ENCODE results near the gene KRTAP27-1.

Gene KRTAP27-1, protein sequence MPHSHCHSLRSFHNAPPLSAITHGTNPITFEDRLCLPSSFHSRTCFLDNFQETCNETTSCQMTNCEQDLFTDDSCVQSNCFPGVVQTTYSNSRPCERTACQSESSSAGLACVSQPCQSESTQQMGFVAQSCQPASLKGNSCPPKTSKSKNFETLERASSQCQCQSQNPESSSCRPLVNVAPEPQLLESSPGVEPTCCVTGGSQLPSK

DNA sequence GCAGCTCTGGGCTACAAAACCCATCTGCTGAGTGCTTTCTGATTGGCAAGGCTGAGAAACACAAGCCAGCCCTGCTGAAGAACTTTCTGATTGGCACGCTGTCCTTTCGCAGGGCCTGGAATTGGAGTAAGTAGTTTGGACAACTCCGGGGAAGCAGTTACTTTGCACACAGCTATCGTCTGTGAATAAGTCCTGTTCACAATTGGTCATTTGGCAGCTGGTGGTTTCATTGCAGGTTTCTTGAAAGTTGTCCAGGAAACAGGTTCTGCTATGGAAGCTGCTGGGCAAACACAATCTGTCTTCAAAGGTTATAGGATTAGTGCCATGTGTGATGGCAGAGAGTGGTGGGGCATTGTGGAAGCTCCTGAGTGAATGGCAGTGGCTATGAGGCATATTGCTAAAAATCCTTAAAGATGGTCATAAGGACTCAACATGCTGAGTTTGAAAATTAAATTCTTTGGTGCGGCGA lies at the start of gene KRTAP27-1:
TSS of gene KRTAP27-1 (minus strand) at position 419 of the 469 bp plus-strand sequence. CDS start at position 393, 26 bp downstream.
- no peaks in the 10 kb centered on the region for H3K27me3 ChIP-seq (ENCODE audit: control insufficient read depth in 2 of 2, insufficient read depth in 2 of 2, low read length in 2 of 2)
- no peaks in the 10 kb centered on the region for H3K36me3 ChIP-seq (ENCODE audit: control insufficient read depth in 2 of 2, insufficient read depth in 2 of 2, low read length in 2 of 2)
- no peak within 1 kb of the TSS for H3K9ac ChIP-seq (ENCODE audit: low read depth in 1 of 2, low read length in 2 of 2)
- H3K27ac ChIP-seq (ENCODE audit: low read depth in 2 of 2, low read length in 2 of 2), result no peak within 1 kb of the TSS
- H3K4me3 ChIP-seq (ENCODE audit: low read length in 2 of 2), result no peak within 1 kb of the TSS
- H3K9me3 ChIP-seq (ENCODE audit: control insufficient read depth in 2 of 2, low read length in 2 of 2), result no peaks in the 10 kb centered on the region
- no peaks in the 10 kb centered on the region for H3K4me1 ChIP-seq (ENCODE audit: control insufficient read depth in 2 of 2, insufficient read depth in 2 of 2, low read length in 2 of 2)

DNA sequence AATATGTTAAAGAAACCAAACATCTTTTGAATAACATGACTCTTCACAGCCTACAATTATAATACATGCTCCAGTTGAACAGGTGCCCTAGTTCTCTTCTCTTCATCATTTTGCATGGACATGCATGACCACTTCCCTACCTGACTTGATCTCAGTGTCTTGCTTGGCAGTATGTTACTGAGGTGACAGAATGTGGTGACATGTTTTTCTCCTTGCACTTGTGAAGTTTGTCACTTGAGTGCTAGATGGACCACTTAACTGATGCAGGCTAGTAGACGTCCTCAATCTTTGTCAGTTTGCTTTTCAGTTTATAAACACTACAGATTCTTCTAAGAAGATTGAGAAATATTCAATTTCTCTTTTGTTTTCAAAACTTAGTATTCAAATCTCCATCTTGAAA lies 44.7 kb upstream of the KRTAP27-1 start:
- Histone ChIP-seq H3K36me3 (ENCODE audit: control insufficient read depth in 2 of 2, insufficient read depth in 2 of 2, low read length in 2 of 2) (no peaks in the 10 kb centered on the region), H3K4me1 (ENCODE audit: control insufficient read depth in 2 of 2, insufficient read depth in 2 of 2, low read length in 2 of 2) (no peaks in the 10 kb centered on the region), H3K27me3 (ENCODE audit: control insufficient read depth in 2 of 2, insufficient read depth in 2 of 2, low read length in 2 of 2) (no peaks in the 10 kb centered on the region), H3K4me3 (ENCODE audit: low read length in 2 of 2) (no peak overlapping the region), H3K27ac (ENCODE audit: low read depth in 2 of 2, low read length in 2 of 2) (no peak overlapping the region), H3K9me3 (ENCODE audit: control insufficient read depth in 2 of 2, low read length in 2 of 2) (no peaks in the 10 kb centered on the region), H3K9ac (ENCODE audit: low read depth in 1 of 2, low read length in 2 of 2) (no peak overlapping the region)

DNA sequence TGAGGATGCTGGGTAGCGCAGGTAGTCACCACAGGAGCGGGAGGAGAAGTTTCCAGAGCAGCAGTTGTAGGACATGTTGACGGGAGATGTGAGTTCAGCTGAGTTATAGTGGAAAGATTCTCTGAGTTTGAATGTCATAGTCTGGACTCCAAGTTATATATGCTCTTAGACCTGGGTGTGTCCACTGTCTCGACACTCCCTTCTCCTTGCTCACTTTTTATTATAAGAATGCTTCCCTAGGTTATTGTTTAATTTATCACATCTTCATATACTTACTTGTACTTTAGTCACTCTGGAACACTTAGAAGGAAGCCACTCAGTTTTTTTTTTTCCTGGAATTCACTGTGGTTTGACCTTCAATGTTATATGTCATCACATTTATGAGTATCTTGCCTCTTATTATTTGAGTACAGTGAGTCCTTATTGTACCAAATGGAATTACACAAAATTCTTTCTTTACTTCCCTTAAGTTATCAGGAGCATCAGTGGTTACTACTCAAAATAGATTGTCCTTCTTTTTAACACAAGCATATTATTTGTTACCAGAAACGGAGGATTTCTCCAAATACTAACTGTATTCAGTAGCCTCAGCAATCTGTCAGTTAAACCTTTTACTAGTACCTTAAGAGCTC lies 34.8 kb upstream of the KRTAP27-1 start, which contains the start of gene KRTAP13-2:
TSS of gene KRTAP13-2 (minus strand) at position 133 of the 632 bp plus-strand sequence. CDS start at position 75, 58 bp downstream.
- Histone ChIP-seq H3K36me3 (ENCODE audit: control insufficient read depth in 2 of 2, insufficient read depth in 2 of 2, low read length in 2 of 2) (no peaks in the 10 kb centered on the region), H3K4me1 (ENCODE audit: control insufficient read depth in 2 of 2, insufficient read depth in 2 of 2, low read length in 2 of 2) (no peaks in the 10 kb centered on the region), H3K27me3 (ENCODE audit: control insufficient read depth in 2 of 2, insufficient read depth in 2 of 2, low read length in 2 of 2) (no peaks in the 10 kb centered on the region), H3K9me3 (ENCODE audit: control insufficient read depth in 2 of 2, low read length in 2 of 2) (no peaks in the 10 kb centered on the region), H3K27ac (ENCODE audit: low read depth in 2 of 2, low read length in 2 of 2) (no peak within 1 kb of the TSS), H3K9ac (ENCODE audit: low read depth in 1 of 2, low read length in 2 of 2) (no peak within 1 kb of the TSS), H3K4me3 (ENCODE audit: low read length in 2 of 2) (no peak within 1 kb of the TSS)

DNA sequence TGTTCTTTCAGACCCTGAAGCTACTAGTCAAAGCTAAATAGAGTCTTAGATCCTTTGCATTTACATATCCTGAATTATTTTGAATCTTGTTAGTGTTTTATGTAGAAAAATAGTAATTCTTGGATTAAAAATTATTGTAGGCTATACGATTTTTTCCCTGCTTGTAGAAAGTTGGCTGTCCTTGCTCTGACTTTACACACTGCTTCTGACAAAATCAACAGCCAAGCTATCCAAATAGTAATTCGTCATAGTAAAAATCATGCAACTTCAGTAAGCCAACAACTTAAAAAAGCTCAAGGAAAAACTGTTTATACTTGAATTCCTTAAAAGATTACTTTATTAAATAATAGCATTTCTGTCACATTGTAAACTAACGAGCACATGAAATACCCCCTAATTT lies 18.4 kb upstream of the KRTAP27-1 start:
- Histone ChIP-seq H3K27ac (ENCODE audit: low read depth in 2 of 2, low read length in 2 of 2) (no peak overlapping the region), H3K4me1 (ENCODE audit: control insufficient read depth in 2 of 2, insufficient read depth in 2 of 2, low read length in 2 of 2) (no peaks in the 10 kb centered on the region), H3K4me3 (ENCODE audit: low read length in 2 of 2) (no peak overlapping the region), H3K9me3 (ENCODE audit: control insufficient read depth in 2 of 2, low read length in 2 of 2) (no peaks in the 10 kb centered on the region), H3K36me3 (ENCODE audit: control insufficient read depth in 2 of 2, insufficient read depth in 2 of 2, low read length in 2 of 2) (no peaks in the 10 kb centered on the region), H3K27me3 (ENCODE audit: control insufficient read depth in 2 of 2, insufficient read depth in 2 of 2, low read length in 2 of 2) (no peaks in the 10 kb centered on the region), H3K9ac (ENCODE audit: low read depth in 1 of 2, low read length in 2 of 2) (no peak overlapping the region)

DNA sequence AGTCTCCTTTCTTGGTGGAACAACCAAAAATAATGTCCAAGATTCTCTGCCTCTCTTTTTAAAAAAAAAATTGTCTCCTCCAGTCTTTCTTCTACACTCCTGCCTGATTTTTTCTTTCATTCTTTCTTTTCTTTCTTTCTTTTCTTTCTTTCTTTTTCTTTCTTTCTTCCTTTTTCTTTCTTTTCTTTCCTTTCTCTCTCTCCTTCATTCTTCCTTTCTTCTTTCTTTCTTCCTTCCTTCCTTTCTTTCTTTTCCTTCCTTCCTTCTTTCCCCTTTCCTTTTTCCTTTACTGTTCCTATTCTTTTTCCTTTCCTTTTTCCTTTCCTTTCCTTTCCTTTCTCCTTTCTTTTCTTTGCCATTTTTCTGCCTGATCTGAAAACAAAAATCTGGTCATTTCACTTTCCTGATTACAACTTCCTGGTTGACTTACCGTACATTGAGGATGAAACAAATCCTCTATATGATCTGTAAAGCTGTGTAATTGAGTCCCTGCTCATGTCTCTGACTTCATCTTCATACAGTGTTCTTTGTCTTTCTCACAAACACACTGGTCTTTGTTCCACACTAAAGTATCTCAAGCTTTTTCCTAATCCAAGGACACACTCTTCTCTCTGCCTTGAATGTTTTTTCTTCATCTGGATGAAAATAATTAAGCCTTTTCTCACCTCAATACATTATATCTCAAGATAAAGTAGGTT lies 17.0 kb upstream of the KRTAP27-1 start:
- Histone ChIP-seq H3K27me3 (ENCODE audit: control insufficient read depth in 2 of 2, insufficient read depth in 2 of 2, low read length in 2 of 2) (no peaks in the 10 kb centered on the region), H3K27ac (ENCODE audit: low read depth in 2 of 2, low read length in 2 of 2) (no peak overlapping the region), H3K9me3 (ENCODE audit: control insufficient read depth in 2 of 2, low read length in 2 of 2) (no peaks in the 10 kb centered on the region), H3K4me3 (ENCODE audit: low read length in 2 of 2) (no peak overlapping the region), H3K4me1 (ENCODE audit: control insufficient read depth in 2 of 2, insufficient read depth in 2 of 2, low read length in 2 of 2) (no peaks in the 10 kb centered on the region), H3K9ac (ENCODE audit: low read depth in 1 of 2, low read length in 2 of 2) (no peak overlapping the region), H3K36me3 (ENCODE audit: control insufficient read depth in 2 of 2, insufficient read depth in 2 of 2, low read length in 2 of 2) (no peaks in the 10 kb centered on the region)

DNA sequence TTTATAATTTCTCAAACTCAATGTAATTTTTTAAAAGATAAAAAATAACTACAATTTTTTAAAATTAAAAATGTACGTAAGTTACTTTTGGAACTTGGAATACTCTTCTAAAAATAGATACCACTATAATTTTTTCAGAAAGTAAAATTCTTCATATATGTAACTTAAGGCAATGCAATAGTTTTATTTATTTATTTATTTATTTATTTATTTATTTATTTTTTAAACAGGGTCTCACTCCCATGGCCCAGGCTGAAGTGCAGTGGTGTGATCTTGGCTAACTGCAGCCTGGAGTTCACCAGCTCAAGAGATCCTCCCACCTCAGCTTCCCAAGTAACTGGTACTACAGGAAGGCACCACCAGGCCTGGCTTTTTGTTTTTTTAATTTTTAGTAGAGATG lies 14.0 kb upstream of the KRTAP27-1 start:
- no peaks in the 10 kb centered on the region for H3K9me3 ChIP-seq (ENCODE audit: control insufficient read depth in 2 of 2, low read length in 2 of 2)
- no peak overlapping the region for H3K4me3 ChIP-seq (ENCODE audit: low read length in 2 of 2)
- no peak overlapping the region for H3K27ac ChIP-seq (ENCODE audit: low read depth in 2 of 2, low read length in 2 of 2)
- no peak overlapping the region for H3K9ac ChIP-seq (ENCODE audit: low read depth in 1 of 2, low read length in 2 of 2)
- no peaks in the 10 kb centered on the region for H3K27me3 ChIP-seq (ENCODE audit: control insufficient read depth in 2 of 2, insufficient read depth in 2 of 2, low read length in 2 of 2)
- no peaks in the 10 kb centered on the region for H3K36me3 ChIP-seq (ENCODE audit: control insufficient read depth in 2 of 2, insufficient read depth in 2 of 2, low read length in 2 of 2)
- H3K4me1 ChIP-seq (ENCODE audit: control insufficient read depth in 2 of 2, insufficient read depth in 2 of 2, low read length in 2 of 2), result no peaks in the 10 kb centered on the region

DNA sequence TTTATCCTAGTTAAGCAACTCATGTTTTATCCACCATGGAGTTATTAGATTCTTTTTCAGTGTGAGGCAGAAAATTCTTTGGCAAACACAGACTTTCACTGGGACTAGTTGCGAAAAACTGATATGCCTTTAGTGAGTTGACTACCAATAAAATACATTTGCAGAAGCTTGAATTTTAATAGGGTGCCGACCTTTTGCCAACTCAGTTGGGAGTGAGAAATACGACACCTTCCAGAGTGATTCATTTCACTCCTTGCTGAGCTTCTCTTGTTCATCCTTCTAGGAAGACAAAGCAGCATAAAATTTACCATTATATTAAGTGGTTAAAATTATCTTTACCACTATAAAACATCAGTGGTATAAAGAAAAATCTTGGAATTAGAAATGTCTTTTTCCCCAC lies 12.1 kb upstream of the KRTAP27-1 start:
- Histone ChIP-seq H3K36me3 (ENCODE audit: control insufficient read depth in 2 of 2, insufficient read depth in 2 of 2, low read length in 2 of 2) (no peaks in the 10 kb centered on the region), H3K4me3 (ENCODE audit: low read length in 2 of 2) (no peak overlapping the region), H3K9ac (ENCODE audit: low read depth in 1 of 2, low read length in 2 of 2) (no peak overlapping the region), H3K4me1 (ENCODE audit: control insufficient read depth in 2 of 2, insufficient read depth in 2 of 2, low read length in 2 of 2) (no peaks in the 10 kb centered on the region), H3K9me3 (ENCODE audit: control insufficient read depth in 2 of 2, low read length in 2 of 2) (no peaks in the 10 kb centered on the region), H3K27ac (ENCODE audit: low read depth in 2 of 2, low read length in 2 of 2) (no peak overlapping the region), H3K27me3 (ENCODE audit: control insufficient read depth in 2 of 2, insufficient read depth in 2 of 2, low read length in 2 of 2) (no peaks in the 10 kb centered on the region)

DNA sequence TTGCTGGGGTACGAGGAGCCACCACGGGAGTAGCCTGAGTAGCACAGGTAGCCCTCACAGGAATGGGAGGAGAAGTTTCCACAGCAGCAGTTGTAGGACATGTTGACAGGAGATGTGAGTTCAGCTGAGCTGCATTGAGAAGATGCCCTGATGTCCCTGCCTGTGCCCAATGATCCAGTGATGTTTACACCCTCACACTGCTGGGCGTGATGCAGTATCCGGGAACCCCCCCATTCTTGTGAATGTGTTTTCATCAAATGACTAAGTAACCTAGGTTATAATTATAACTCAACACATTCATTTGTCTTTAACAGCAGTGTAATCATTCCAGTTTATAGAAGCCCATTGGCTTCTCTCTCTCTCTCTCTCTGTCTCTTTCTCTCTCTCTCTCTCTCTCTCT lies 11.0 kb upstream of the KRTAP27-1 start, which contains the start of gene KRTAP23-1:
TSS of gene KRTAP23-1 (minus strand) at position 101 of the 400 bp plus-strand sequence. CDS start at position 101, 0 bp downstream.
- Histone ChIP-seq H3K4me3 (ENCODE audit: low read length in 2 of 2) (no peak within 1 kb of the TSS), H3K27ac (ENCODE audit: low read depth in 2 of 2, low read length in 2 of 2) (no peak within 1 kb of the TSS), H3K4me1 (ENCODE audit: control insufficient read depth in 2 of 2, insufficient read depth in 2 of 2, low read length in 2 of 2) (no peaks in the 10 kb centered on the region), H3K36me3 (ENCODE audit: control insufficient read depth in 2 of 2, insufficient read depth in 2 of 2, low read length in 2 of 2) (no peaks in the 10 kb centered on the region), H3K9ac (ENCODE audit: low read depth in 1 of 2, low read length in 2 of 2) (no peak within 1 kb of the TSS), H3K27me3 (ENCODE audit: control insufficient read depth in 2 of 2, insufficient read depth in 2 of 2, low read length in 2 of 2) (no peaks in the 10 kb centered on the region), H3K9me3 (ENCODE audit: control insufficient read depth in 2 of 2, low read length in 2 of 2) (no peaks in the 10 kb centered on the region)

DNA sequence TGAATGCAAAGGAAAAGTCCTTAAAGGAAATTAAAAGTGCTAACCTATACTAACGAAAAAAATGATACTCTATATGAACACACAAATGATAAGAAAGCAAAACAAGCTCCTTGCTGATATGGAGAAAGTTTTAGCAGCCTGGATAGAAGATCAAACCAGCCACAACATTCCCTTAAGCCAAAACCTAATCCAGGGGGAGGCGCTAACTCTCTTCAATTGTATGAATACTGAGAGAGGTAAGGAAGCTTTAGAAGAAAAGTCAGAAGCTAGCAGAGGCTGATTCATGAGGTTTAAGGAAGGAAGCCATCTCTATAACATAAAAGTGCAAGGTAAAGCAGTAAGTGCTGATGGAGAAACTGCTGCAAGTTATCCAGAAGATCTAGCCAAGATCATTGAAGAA lies 7.5 kb upstream of the KRTAP27-1 start:
- no peaks in the 10 kb centered on the region for H3K9me3 ChIP-seq (ENCODE audit: control insufficient read depth in 2 of 2, low read length in 2 of 2)
- H3K9ac ChIP-seq (ENCODE audit: low read depth in 1 of 2, low read length in 2 of 2), result no peak overlapping the region
- H3K36me3 ChIP-seq (ENCODE audit: control insufficient read depth in 2 of 2, insufficient read depth in 2 of 2, low read length in 2 of 2), result no peaks in the 10 kb centered on the region
- H3K27ac ChIP-seq (ENCODE audit: low read depth in 2 of 2, low read length in 2 of 2), result no peak overlapping the region
- H3K4me3 ChIP-seq (ENCODE audit: low read length in 2 of 2), result no peak overlapping the region
- no peaks in the 10 kb centered on the region for H3K27me3 ChIP-seq (ENCODE audit: control insufficient read depth in 2 of 2, insufficient read depth in 2 of 2, low read length in 2 of 2)
- H3K4me1 ChIP-seq (ENCODE audit: control insufficient read depth in 2 of 2, insufficient read depth in 2 of 2, low read length in 2 of 2), result no peaks in the 10 kb centered on the region

Measured in mucosa of rectum (tissue), 2 donors.